NCI-H345 (cell line): ENCODE results near the gene CDKL1.
A peak's percentile ranks its signal among the peaks of the same experiment; 100 is the strongest.
"Not testable (repeated sequence)": the region's sequence is repeated elsewhere in the genome, so short reads cannot be mapped to it uniquely, and the experiment has no call there.

Experiments
- DNase-seq: peaks from one replicate; lab custom pipeline; 2025; lab: John Stamatoyannopoulos, UW

The CDKL1 gene

DNA sequence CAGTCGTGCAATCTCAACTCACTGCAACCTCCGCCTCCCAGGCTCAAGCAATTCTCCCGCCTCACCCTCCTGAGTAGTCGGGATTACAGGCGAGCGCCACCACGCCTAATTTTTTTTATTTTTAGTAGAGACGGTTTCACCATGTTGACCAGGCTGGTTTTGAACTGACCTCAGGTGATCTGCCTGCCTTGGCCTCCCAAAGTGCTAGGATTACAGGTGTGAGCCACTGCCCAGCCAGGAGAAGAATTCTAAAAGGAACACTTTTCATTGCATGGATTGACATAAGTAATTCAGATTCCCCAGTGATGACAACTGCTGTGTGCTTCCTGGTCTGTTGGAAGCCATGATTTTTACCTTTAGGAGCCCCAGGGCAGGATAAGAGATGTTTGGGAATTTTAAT, 62.5 kb downstream of the CDKL1 start:
- no peak for DNase-seq

DNA sequence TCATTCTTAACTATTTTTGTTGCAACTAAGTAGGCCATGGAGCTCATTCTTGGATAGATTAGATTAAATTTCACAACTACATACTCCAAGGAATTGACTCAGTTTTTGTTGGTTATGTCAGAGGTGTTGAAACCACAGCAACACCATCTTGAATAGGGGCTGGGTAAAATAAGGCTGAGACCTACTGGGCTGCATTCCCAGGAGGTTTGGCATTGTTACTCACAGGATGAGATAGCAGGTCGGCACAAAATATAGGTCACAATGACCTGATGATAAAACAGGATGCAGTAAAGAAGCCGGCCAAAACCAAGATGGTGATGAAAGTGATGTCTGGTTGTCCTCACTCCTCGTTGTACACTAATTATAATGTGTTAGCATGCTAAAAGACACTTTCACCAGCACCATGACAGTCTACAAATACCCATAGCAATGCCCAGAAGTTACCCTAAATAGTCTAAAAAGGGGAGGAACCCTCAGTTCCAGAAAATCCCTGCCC, 63.6 kb downstream of the CDKL1 start:
- no peak for DNase-seq

DNA sequence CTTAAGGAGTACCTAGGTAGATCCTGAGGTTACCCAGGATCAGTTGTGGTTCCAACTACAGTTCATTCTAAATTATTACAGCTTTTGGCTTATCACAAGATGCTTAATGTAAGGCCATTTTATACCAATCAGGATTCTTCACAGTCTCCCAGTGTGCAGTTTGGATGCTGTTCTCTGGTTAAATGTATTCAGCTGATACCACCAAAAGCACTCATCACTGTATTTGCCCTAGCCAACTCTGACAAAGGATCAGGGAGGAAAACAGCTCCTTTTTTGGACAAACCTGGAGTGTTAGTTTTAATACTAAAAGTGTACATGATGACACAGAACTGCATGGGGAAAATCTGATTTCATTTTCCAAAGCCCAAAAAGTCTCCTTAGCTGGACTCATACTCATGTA, 65.1 kb downstream of the CDKL1 start:
- DNase-seq, result no peak

DNA sequence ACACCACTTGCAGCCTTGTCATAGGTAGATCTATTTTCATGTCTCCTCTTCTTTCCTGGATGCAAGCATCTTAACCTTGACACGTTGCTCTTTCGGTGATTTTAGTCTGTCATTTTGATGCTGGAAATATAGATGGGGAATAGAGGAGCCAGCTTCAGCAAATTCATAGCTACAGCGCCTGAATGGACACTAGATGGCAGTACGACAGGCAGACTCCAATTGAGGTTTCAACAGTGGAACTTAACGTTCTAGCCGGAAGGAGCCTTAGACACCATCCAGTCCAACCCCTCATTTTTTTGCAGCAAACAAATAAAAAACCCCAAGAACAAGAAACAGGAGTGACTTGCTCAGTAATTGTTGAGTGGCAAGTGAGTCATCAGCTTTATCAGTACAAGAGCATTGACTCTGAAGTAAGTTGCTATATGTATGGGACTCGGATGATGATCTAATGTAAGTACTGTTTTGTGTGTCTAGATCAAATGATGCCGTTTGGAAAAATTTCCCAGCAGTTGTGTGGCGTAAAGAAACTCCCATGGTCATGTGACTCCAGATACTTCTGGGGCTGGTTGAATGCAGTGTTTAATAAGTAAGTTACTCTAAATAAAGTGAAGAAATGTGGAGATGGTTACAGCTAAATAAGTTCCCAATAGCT, 75.5 kb downstream of the CDKL1 start:
- peak; percentile 79 for DNase-seq

DNA sequence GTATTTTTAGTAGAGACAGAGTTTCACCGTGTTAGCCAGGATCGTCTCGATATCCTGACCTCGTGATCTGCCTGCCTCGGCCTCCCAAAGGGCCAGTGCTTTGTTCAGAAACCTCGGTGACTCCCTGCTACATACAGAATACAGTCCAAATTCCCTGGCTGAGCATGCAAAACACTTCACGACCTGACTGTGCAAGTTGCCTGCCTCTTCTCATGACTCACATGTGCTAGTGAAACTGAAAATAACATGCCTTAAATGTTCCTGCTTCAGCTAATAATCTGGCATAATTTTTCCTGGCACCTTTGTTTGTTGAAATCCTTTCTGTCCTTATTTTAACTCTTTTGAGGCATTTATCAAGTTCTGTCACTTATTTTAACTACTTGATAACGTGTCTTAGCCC, 76.4 kb downstream of the CDKL1 start:
- no peak for DNase-seq

DNA sequence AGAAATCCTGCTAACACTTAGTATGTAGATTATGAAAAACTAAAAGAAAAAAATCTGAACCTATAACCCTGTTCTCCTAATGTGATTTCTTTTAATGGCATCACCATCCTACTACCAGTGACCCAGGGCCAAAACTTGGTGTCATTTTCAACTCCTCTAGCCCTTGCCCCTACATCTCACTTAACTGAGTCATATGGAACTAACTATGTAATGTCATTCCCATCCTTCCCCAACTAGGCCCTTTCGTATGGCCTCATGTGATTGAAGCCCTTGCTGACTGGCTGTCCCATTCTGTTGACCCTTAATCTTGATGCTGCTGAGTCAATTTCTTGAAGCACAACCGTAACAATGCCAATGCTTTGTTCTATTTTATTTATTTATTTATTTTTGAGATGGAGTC, 77.0 kb downstream of the CDKL1 start:
- DNase-seq, result no peak

DNA sequence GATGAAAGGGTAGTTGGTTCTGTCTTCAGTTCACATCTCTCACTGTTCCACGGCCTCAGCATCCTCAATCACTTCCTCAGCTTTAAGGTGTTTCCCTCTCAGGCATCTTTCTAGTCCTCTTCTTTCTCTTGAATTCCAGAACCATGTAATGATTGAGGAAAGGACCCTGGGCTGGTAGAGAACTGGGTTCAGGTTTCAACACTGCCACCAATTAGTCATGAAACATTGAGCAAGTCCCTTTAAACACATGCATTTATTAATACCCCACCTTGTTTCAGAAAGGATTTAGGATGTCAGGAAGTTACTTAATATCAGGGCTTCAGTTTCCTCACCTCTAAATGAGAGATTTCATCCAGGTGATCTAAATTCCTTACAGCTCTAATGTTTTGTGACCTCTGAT, 77.4 kb downstream of the CDKL1 start:
- no peak for DNase-seq

DNA sequence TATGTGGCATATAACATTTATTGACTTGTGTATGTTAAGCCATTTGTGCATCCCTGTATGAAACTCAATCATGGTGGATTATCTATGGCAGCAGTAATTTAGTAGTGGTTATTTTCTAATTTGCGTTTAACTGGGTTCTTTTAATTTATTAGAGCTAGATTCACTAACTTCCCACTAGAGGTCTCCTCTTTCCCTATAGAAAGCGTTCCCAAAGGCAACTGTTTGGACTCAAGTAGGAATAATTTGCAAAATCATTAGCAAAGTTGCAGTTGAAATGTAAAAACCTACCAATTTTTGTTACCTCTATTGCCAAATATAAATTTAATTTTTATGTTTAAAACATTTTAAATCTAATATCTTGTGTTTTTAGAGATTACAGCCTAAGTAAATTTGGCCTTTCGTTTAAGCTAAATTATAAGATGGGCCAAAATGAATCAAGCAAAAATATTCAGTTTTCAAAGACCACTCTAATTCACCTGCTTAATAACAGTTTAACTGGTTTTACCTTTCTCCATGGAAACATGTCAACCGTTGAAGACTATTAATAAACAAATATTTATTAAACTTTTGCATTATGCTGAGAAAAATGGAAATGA, 78.6 kb downstream of the CDKL1 start:
- DNase-seq, result no peak

DNA sequence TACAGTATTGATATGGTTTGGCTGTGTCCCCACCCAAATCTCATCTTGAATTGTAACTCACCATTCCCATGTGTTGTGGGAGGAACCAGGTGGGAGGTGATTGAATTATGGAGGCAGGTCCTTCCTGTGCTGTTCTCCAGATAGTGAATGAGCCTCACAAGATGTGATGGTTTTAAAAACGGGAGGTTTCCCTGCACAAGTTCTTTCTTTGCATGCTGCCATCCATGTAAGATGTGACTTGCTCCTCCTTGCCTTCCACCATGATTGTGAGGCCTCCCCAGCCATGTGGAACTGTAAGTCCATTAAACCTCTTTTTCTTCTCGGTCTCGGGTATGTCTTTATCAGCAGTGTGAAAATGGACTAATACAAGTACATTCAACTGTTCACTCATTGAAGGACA, 82.6 kb downstream of the CDKL1 start:
- DNase-seq, result not testable (repeated sequence)

DNA sequence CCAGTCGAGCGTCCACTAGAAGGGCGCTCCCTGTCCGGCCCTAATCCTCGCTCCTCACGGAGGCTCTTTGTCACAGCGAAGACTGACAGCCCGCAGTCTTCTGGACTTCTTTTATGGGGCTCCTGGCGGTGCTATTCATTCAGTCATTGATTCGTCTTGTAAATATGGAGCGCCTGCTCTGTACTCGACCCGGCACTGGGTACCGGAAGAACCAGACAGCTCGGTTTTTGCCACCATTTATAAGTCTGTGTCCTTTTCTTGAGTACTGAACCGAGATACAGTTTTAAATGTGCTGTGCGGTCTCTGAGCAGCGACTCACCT, 84.0 kb downstream of the CDKL1 start:
- DNase-seq, result no peak

DNA sequence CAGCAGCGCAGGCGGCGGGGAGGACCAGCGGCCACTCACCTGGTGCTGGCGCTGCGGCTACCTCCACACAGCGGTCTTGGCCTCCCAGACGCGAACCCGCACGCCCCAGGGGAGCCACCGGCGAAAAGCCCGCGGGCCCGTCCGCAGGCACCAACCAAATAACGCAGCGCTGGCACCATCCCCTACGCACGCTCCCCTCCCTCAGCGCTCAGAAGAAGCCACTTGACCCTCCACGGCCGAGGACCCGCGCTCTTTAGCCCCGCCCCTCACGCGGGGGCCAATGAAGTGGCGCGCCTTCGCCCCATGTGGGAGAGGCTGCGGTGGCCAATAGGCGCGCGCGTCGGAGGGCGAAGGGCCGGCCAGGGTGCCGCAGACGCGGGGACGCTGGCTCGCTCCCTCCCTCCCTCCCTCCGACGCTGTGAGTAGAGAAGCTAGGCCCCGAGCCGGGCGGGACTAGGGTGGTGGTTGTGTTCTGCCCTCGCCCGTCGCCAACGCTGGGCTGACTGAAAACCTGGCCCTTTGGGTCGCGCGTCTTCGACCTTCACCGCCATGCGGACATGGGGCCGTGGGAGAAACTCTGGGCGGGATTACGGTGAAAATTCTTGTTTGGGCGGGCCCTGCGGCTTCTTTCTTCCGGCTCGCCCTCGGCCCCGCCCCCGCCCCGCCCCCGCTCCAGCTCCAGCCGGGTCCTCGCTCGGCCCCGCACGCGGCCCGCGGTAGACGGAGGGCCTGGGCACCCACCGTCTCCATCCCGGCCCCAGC, 84.5 kb downstream of the CDKL1 start, which contains the start of the genes DMAC2L and L2HGDH:
DMAC2L (plus strand) TSS at position 353 of the 762 bp plus-strand sequence. CDS start 9,164 bp downstream, outside the sequence.
L2HGDH (minus strand) TSS at position 258 of the 762 bp plus-strand sequence; CDS start at position 179, 79 bp downstream.
- peak; percentile 98 for DNase-seq

DNA sequence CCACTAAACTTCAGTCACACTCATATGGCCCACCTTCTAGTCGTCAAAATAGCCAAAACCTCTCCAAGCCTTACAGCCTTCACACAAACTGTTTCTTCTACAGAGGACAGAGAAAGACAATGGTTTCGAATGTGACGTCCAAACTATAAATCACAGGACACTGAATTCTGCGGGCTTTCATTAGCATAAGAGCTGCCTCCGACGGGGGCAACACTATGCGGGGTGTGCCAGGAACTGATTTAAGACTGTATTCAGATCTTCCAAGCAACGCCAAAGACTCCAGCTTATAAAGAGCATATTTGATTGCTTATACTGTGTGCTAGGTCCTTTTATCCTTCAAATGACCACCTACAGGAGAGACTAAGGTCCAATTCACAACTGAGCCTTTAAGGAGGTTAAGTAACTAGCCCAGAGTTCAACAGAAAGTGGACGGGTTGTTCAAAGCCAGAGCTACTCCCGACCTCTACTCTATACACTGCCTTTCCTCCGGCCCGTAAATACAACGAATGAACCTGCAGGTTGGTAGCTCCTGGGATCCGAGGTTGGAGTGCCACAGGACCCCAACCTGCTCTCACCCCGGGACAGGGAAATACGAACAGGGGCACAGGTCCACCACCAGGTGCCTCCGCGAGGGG, 85.2 kb downstream of the CDKL1 start:
- peak; percentile 33 for DNase-seq

DNA sequence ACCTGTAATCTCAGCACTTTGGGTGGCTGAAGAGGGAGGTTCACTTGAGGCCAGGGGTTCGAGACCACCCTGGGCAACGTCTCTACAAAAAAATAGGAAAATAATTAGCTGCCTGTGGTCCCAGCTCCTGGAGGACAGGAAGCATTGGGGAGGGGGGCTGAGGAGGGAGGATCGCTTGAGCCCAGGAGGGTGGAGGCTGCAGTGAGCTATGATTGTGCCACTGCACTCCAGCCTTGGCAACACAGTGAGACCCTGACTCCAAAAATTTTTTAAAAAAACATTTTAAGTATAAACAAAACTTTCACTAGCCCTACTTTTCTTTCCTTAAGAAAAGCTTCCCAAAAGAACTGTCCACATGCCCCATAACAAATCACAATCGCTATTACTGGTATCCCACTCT, 86.2 kb downstream of the CDKL1 start:
- DNase-seq, result no peak

DNA sequence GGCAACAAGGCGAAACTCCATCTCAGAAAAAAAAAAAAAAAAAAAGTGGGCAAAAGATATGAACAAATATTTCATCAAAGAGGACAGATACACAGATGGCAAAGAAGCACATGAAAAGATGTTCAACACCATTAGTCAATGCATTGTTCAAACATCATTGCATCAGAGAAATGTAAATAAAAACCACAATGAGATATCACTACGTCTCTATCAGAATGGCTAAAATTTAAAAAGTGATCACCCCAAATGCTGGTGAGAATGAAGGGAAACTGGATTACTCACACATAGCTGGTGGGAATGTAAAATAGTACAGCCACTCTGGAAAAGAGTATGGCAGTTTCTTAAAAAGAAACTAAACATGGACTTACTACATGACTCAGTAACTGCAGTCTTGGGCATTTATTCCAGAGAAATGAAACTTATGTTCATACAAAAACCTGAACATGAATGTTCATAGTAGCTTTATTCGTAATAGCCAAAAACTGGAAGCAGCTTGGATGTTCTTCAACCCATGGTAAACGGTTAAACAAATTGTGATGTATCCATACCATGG, 88.2 kb downstream of the CDKL1 start:
- no peak for DNase-seq

DNA sequence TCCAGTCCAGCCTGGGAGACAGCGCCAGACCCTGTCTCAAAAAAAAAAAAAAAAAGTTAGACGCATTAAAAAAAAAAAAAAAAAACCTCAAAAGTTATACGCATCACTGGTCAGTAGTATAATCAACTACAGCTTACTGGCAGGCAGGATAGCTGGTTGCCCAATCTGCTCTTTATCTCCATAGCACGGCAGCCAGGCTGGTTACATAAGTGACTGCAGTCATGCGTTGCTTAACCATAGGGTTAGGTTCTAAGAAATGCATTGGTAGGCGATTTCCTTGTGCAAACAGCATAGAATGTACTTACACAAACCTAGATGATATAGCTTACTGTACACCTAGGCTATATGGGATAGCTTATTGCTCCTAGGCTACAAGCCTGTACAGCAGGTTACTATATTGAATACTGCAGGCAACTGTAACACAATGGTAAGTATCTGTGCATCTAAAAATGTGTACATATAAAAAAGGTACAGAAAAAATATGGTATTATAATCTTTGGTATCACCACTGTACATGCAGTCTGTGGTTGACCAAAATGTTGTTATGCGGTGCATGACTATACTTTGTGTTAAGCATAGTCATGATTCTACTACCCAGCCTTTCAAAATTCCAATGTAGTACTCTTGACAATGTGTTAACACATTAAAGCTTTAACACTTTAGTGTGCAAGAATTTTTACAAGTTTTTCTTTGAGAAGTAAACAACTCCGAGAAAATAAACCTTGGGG, 92.8 kb downstream of the CDKL1 start:
- DNase-seq, result no peak

DNA sequence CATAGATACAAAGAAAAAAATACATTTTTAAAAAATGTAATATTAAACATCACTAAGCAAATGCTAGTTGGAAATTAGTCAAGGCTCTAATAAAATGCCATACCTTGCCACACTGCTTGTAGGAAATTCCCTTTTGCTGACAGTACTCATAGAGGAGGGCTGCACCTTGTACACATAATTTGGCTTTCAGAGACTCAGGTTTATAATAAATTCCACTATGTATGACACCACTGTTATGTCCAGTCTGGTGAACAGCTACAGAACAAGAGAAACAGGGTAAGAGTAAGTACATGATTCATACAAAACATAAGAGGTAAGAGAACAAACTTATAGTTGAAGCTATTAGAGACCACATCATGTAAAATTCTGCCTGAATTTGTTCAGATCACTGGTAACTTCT, 94.8 kb downstream of the CDKL1 start:
- no peak for DNase-seq

DNA sequence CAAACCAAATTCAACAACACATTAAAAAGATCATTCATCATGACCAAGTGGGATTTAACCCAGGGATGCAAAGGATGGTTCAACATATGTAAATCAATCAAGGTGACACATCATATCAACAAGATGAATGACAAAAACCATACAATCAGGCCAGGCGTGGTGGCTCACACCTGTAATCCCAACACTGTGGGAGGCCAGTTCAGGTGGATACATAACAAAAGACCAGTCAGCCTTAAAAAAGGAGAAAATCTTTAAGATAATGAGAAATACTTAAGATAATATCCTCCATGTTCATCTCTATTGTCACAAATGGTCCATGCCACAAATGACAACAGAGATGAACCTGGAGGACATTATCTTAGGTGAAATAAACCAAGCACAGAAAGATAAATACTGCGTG, 97.1 kb downstream of the CDKL1 start:
- no peak for DNase-seq

DNA sequence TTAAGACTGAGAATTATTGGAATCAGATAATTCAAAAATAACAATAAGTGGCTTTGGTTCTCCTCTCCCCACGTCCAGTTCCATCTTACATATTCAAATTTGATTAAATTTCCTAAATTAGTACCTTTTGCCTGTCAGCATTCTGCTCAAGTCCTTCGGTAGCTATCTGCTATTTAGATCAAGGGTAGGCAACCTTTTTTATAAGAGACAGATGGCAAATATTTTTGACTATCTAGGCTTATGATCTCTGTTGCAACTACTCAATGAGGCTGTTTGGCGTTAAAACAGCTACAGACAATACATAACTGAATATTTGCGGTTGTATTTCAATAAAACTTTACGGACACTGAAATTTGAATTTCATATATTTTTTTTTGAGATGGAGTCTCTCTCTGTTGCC, 106.4 kb downstream of the CDKL1 start:
- DNase-seq, result no peak

DNA sequence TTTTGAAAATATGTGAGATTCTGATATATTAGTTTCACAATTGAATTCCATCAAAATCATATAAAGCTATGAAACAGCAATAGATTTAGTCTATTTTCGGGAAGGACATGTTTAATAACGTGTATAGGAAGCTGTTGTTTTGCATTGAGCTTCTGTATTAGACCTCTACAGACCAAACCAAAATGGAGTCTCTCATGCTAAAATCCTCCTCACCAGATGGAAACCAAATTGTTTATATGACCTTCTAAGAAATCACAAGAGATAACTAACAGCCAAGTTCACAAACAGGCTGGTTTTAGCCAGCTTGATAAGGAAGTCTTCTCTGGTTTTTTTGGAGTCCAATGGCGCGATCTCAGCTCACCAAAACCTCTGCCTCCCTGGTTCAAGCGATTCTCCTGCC, 108.5 kb downstream of the CDKL1 start:
- no peak for DNase-seq

DNA sequence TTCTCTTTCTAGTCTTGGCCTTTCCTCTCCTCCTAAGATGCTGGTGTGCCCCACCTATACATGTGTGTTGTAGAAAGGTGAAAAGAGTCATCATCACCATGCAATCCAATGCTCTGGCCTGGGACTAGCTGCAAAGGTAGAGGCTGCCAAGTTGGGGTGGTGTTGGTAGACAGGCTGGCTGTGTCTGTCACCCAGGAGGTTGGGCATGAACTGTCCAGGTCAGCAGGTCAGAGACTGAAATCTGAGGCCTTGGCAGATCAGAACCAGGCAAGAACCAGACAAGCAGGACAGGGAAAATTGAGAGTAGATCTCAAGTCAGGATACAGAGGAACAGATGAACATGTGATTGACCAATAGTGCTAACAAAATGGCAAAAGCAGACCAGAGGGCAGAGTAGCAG, 110.8 kb downstream of the CDKL1 start:
- no peak for DNase-seq
